H9 (cell line): Measurements from ENCODE around the gene GNB3. TPM values are rescaled to one million over a fixed set of nuclear protein-coding genes. Genes with fewer than 3 reads are reported as not detected.

Source experiments
- DNase-seq: peaks from one replicate; pipeline ENCODE4 v3.0.0-alpha.2; 2017
- H2AFZ ChIP-seq: one replicate; pipeline ENCODE4 v1.6.1; 2013; ENCODE audit warnings: mild to moderate bottlenecking, low read length, control low read depth, moderate library complexity
- H2AK5ac ChIP-seq: 2 replicates; pipeline ENCODE4 v1.6.1; 2013; ENCODE audit warnings: low read length, control low read depth, mixed read lengths; ENCODE audit not compliant: insufficient read length
- H2BK120ac ChIP-seq: one replicate; pipeline ENCODE4 v1.6.1; 2013; ENCODE audit warnings: low read depth, mild to moderate bottlenecking, low read length, control low read depth, inconsistent platforms; ENCODE audit not compliant: poor library complexity, severe bottlenecking
- H2BK12ac ChIP-seq: 2 replicates; pipeline ENCODE4 v1.6.1; 2013; ENCODE audit warnings: low read length, control low read depth, mixed read lengths, low read depth; ENCODE audit not compliant: insufficient read length
- H2BK15ac ChIP-seq: 2 replicates; pipeline ENCODE4 v1.6.1; 2013; ENCODE audit warnings: low read depth, low read length, control low read depth
- H2BK20ac ChIP-seq: one replicate; pipeline ENCODE4 v1.6.1; 2013; ENCODE audit warnings: low read depth, mild to moderate bottlenecking, low read length, control low read depth, inconsistent platforms; ENCODE audit not compliant: poor library complexity, severe bottlenecking
- H2BK5ac ChIP-seq: 2 replicates; pipeline ENCODE4 v1.6.1; 2013; ENCODE audit warnings: low read length, control low read depth, mixed read lengths; ENCODE audit not compliant: insufficient read length
- H3K14ac ChIP-seq: 2 replicates; pipeline ENCODE4 v1.6.1; 2013; ENCODE audit warnings: low read length, control low read depth; ENCODE audit not compliant: insufficient read depth
- H3K18ac ChIP-seq: 2 replicates; pipeline ENCODE4 v1.6.1; 2013; ENCODE audit warnings: low read depth, mild to moderate bottlenecking, mixed read lengths, low read length, control low read depth; ENCODE audit not compliant: insufficient read length
- H3K23ac ChIP-seq: 2 replicates; pipeline ENCODE4 v1.6.1; 2013; ENCODE audit warnings: low read length, control low read depth, mixed read lengths, low read depth; ENCODE audit not compliant: insufficient read length
- H3K23me2 ChIP-seq: 2 replicates; pipeline ENCODE4 v1.6.1; 2013; ENCODE audit warnings: low read depth, mild to moderate bottlenecking, mixed read lengths, low read length, control low read depth; ENCODE audit not compliant: insufficient read length, poor library complexity, severe bottlenecking
- H3K27ac ChIP-seq: 2 replicates; pipeline ENCODE4 v1.5.1; 2013; ENCODE audit warnings: low read length, control low read depth, mixed read lengths, low read depth; ENCODE audit not compliant: insufficient read length
- H3K27me3 ChIP-seq: 2 replicates; pipeline ENCODE4 v1.6.1; 2013; ENCODE audit warnings: low read length, control low read depth, inconsistent platforms; ENCODE audit not compliant: insufficient read depth
- H3K4ac ChIP-seq: 2 replicates; pipeline ENCODE4 v1.6.1; 2013; ENCODE audit warnings: low read depth, mild to moderate bottlenecking, control low read depth, inconsistent platforms, low read length, moderate library complexity
- H3K4me1 ChIP-seq: 2 replicates; pipeline ENCODE4 v1.6.1; 2013; ENCODE audit warnings: low read length, control low read depth, inconsistent platforms; ENCODE audit not compliant: insufficient read depth
- H3K4me2 ChIP-seq: 2 replicates; pipeline ENCODE4 v1.6.1; 2013; ENCODE audit warnings: low read length, control low read depth, mixed read lengths; ENCODE audit not compliant: insufficient read length, insufficient read depth
- H3K56ac ChIP-seq: 2 replicates; pipeline ENCODE4 v1.6.1; 2013; ENCODE audit warnings: low read depth, mild to moderate bottlenecking, mixed read lengths, low read length, control low read depth; ENCODE audit not compliant: insufficient read length
- H3K79me1 ChIP-seq: 2 replicates; pipeline ENCODE4 v1.6.1; 2013; ENCODE audit warnings: low read depth, mild to moderate bottlenecking, moderate library complexity, low read length, control low read depth, inconsistent platforms; ENCODE audit not compliant: insufficient read depth, poor library complexity, severe bottlenecking
- H3K79me2 ChIP-seq: 2 replicates; pipeline ENCODE4 v1.6.1; 2013; ENCODE audit warnings: low read length, control low read depth, inconsistent platforms; ENCODE audit not compliant: insufficient read depth
- H3K9ac ChIP-seq: 2 replicates; pipeline ENCODE4 v1.6.1; 2013; ENCODE audit warnings: low read length, control low read depth, mixed read lengths; ENCODE audit not compliant: insufficient read length; ENCODE audit errors: extremely low read depth
- H3K9me3 ChIP-seq: one replicate; pipeline ENCODE4 v1.6.1; 2013; ENCODE audit warnings: low read depth, low read length, inconsistent platforms; ENCODE audit not compliant: control insufficient read depth
- H3T11ph ChIP-seq: one replicate; pipeline ENCODE4 v1.6.1; 2013; ENCODE audit warnings: mild to moderate bottlenecking, low read length, control low read depth, inconsistent platforms
- H4K20me1 ChIP-seq: one replicate; pipeline ENCODE4 v1.6.1; 2013; ENCODE audit not compliant: control insufficient read depth, insufficient read length, insufficient read depth
- H4K5ac ChIP-seq: 2 replicates; pipeline ENCODE4 v1.6.1; 2013; ENCODE audit warnings: low read depth, mild to moderate bottlenecking, mixed read lengths, low read length, control low read depth; ENCODE audit not compliant: insufficient read length
- H4K8ac ChIP-seq: replicated peaks from 2 replicates; pipeline ENCODE4 v1.6.1; 2013; ENCODE audit warnings: low read length, control low read depth, mixed read lengths, low read depth; ENCODE audit not compliant: insufficient read length
- H4K91ac ChIP-seq: 2 replicates; pipeline ENCODE4 v1.6.1; 2013; ENCODE audit warnings: low read depth, mild to moderate bottlenecking, moderate library complexity, mixed read lengths, low read length, control low read depth; ENCODE audit not compliant: insufficient read length
- H3K27ac Mint-ChIP-seq, 3 experiments: 2 replicates in 2 of 3; 3 replicates in 1 of 3; pipeline ENCODE4 v1.8.0; 2020 to 2021; ENCODE audit warnings: mixed read lengths in 3 of 3, mild to moderate bottlenecking in 1 of 3, moderate library complexity in 1 of 3
- H3K27me3 Mint-ChIP-seq: 2 replicates; pipeline ENCODE4 v1.8.0; 2021; ENCODE audit warnings: low read depth, mild to moderate bottlenecking, moderate library complexity, mixed read lengths
- H3K36me3 Mint-ChIP-seq, 3 experiments: 2 replicates in 2 of 3; 3 replicates in 1 of 3; pipeline ENCODE4 v1.8.0; 2020 to 2021; ENCODE audit warnings: low read depth in 3 of 3, mixed read lengths in 3 of 3; ENCODE audit not compliant: insufficient read depth in 1 of 3
- H3K4me1 Mint-ChIP-seq, 2 experiments: 2 replicates each; pipeline ENCODE4 v1.8.0; 2020; ENCODE audit warnings: mixed read lengths in 2 of 2
- H3K4me3 Mint-ChIP-seq, 2 experiments: 2 replicates in 1 of 2; 3 replicates in 1 of 2; pipeline ENCODE4 v1.8.0; 2020 to 2021; ENCODE audit warnings: mild to moderate bottlenecking in 2 of 2, mixed read lengths in 2 of 2, moderate library complexity in 1 of 2
- H3K9me3 Mint-ChIP-seq, 2 experiments: 2 replicates in 1 of 2; 3 replicates in 1 of 2; pipeline ENCODE4 v1.8.0; 2020; ENCODE audit warnings: mild to moderate bottlenecking in 2 of 2, mixed read lengths in 2 of 2, moderate library complexity in 1 of 2
- WGBS: extraction: QIAGEN DNeasy Blood & Tissue Kit; methylation state at CpG from one replicate; pipeline ENCODE4 v1.1.7; 2013; ENCODE audit warnings: missing lambda C conversion rate, low lambda C conversion rate, mixed read lengths; ENCODE audit not compliant: insufficient read length; ENCODE audit errors: extremely low coverage; 5-methylcytosine and 5-hydroxymethylcytosine counted together
- total RNA-seq: library from RNA; stranded (reverse); gene quantifications from 2 replicates; pipeline ENCODE4 v1.2.1, GENCODE V29; 2021
- TF ChIP-seq, protein P1 (sequence below): fragments of 200-600 bp; sonication (generic); conservative IDR thresholded peaks from 3 replicates; pipeline ENCODE4 v1.8.0; 2021; ENCODE audit warnings: antibody characterized with exemption, mild to moderate bottlenecking

Gene GNB3
- total RNA-seq, 1 experiment from 2014 or later = 17.3 TPM

DNA sequence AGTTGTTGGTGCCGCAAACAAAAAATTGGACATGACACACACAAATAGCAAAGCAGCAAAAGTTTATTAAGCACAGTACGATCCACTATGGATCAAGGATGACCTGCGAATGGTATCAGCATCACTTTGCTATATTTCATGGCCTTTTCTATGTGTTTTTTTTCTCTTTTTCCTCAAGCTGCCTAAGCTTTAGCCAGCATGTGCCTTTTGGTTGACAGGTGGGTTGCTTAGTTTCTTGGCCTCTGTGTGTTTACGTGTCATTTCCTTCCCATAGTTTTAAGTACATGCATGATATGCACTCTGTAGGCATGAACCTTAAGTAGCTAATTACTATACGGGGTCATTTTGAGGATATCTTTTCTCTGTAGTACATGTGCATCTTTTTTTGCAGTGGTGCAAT, 41.6 kb upstream of the GNB3 start:
- H4K91ac ChIP-seq = no peak overlapping the region
- no peak overlapping the region for H2BK20ac ChIP-seq
- WGBS = no CpG with 5 or more reads among the region's 5 CpGs
- no peak overlapping the region for H2BK120ac ChIP-seq
- H3K79me1 ChIP-seq = no peaks in the 10 kb centered on the region
- Mint-ChIP-seq H3K4me1 (peaks cover 0 to 6% of the 10 kb centered on the region in 2 experiments; a peak in 2 of 4 replicates), H3K9me3 (peaks cover 1 to 2% of the 10 kb centered on the region in 2 experiments; a peak in 3 of 5 replicates), H3K27me3 (peaks cover 31% of the 10 kb centered on the region), H3K27ac (no peak overlapping the region), H3K36me3 (peaks cover 0 to 2% (median 1%) of the 10 kb centered on the region in 3 experiments; a peak in 3 of 7 replicates), H3K4me3 (no peak overlapping the region)
- no peak overlapping the region for H3T11ph ChIP-seq
- TF ChIP-seq, protein P1, sequence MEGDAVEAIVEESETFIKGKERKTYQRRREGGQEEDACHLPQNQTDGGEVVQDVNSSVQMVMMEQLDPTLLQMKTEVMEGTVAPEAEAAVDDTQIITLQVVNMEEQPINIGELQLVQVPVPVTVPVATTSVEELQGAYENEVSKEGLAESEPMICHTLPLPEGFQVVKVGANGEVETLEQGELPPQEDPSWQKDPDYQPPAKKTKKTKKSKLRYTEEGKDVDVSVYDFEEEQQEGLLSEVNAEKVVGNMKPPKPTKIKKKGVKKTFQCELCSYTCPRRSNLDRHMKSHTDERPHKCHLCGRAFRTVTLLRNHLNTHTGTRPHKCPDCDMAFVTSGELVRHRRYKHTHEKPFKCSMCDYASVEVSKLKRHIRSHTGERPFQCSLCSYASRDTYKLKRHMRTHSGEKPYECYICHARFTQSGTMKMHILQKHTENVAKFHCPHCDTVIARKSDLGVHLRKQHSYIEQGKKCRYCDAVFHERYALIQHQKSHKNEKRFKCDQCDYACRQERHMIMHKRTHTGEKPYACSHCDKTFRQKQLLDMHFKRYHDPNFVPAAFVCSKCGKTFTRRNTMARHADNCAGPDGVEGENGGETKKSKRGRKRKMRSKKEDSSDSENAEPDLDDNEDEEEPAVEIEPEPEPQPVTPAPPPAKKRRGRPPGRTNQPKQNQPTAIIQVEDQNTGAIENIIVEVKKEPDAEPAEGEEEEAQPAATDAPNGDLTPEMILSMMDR = no peak
- H3K27ac ChIP-seq = no peak overlapping the region
- no peak overlapping the region for H2AK5ac ChIP-seq
- no peak overlapping the region for H3K4me2 ChIP-seq
- no peaks in the 10 kb centered on the region for H3K4me1 ChIP-seq
- no peak overlapping the region for H3K18ac ChIP-seq
- H2BK12ac ChIP-seq = no peak overlapping the region
- DNase-seq = no peak
- no peak overlapping the region for H4K8ac ChIP-seq
- no peak overlapping the region for H4K5ac ChIP-seq
- no peak overlapping the region for H2BK5ac ChIP-seq
- H3K23me2 ChIP-seq = no peaks in the 10 kb centered on the region
- H3K9me3 ChIP-seq = no peaks in the 10 kb centered on the region
- H2BK15ac ChIP-seq = no peak overlapping the region
- no peaks in the 10 kb centered on the region; the same call in 1 of the 2 replicates for H3K27me3 ChIP-seq
- no peak overlapping the region for H3K14ac ChIP-seq
- H3K4ac ChIP-seq = no peak overlapping the region
- H3K79me2 ChIP-seq = no peaks in the 10 kb centered on the region
- no peak overlapping the region for H3K9ac ChIP-seq
- H4K20me1 ChIP-seq = no peaks in the 10 kb centered on the region
- H2AFZ ChIP-seq = no peak overlapping the region
- no peak overlapping the region for H3K23ac ChIP-seq
- no peak overlapping the region for H3K56ac ChIP-seq
